ENCODE data around the gene JAML. TPM values are rescaled to one million over a fixed set of nuclear protein-coding genes. Genes with fewer than 3 reads are reported as not detected.

Gene JAML
- polyA plus RNA-seq, 1 donor (not counting 4 experiments of a cell fraction or from before 2014, with no cell fraction given) = 0.01 TPM

- no peak overlapping the region for H3K4me3 ChIP-seq (ENCODE audit: control insufficient read depth in 2 of 3, extremely low read depth in 1 of 3, insufficient read depth in 2 of 3, low read depth in 1 of 3, low read length in 3 of 3)
Measured at GRCh38 chr11:118258410-118258809, 33.6 kb upstream of the JAML start.

GRCh38 chr11:118252688-118253087, 27.9 kb upstream of the JAML start:
- dilution Hi-C loops (cut with MboI; ENCODE audit: extremely low pct_ligation_motif_present, low sequenced_read_pairs) = no loop called here
- Histone ChIP-seq H3K9me1 (ENCODE audit: control insufficient read depth, extremely low read depth, insufficient read depth, low read length) (no peaks in the 10 kb centered on the region), H3K4me2 (ENCODE audit: control insufficient read depth, extremely low read depth, insufficient read depth, low read depth, low read length) (peak overlapping the region; percentile 84), H3K9ac (ENCODE audit: control insufficient read depth, extremely low read depth, insufficient read depth, low read length) (peak overlapping the region; percentile 98), H3K79me2 (ENCODE audit: control insufficient read depth, insufficient read depth, low read length) (peaks cover 9% of the 10 kb centered on the region), H3K27me3 (ENCODE audit: control insufficient read depth, extremely low read depth, insufficient read depth, low read length) (no peaks in the 10 kb centered on the region), H4K20me1 (ENCODE audit: control insufficient read depth, extremely low read depth, insufficient read depth, low read length) (no peaks in the 10 kb centered on the region), H3K36me3 (ENCODE audit: control insufficient read depth in 2 of 2, extremely low read depth in 1 of 2, insufficient read depth in 2 of 2, low read length in 2 of 2) (peaks cover 4 to 15% of the 10 kb centered on the region in 2 experiments), H2AFZ (ENCODE audit: control insufficient read depth, low read length) (peak overlapping the region; percentile 61), H3K27ac (ENCODE audit: control insufficient read depth, insufficient read depth, low read length) (peak overlapping the region; percentile 99), H3K9me3 (ENCODE audit: control insufficient read depth, low read depth, low read length) (no peaks in the 10 kb centered on the region), H3K4me1 (ENCODE audit: control insufficient read depth, extremely low read depth, insufficient read depth, low read length) (peaks cover 11% of the 10 kb centered on the region), H3K4me3 (ENCODE audit: control insufficient read depth in 2 of 3, extremely low read depth in 1 of 3, insufficient read depth in 2 of 3, low read depth in 1 of 3, low read length in 3 of 3) (peak overlapping the region in 2 of 3 experiments; percentile 97)
- TF ChIP-seq CTCF (optimal IDR thresholded peaks at IDR 0.05 in 1 of 3, IDR thresholded peaks at IDR 0.05 in 1 of 3, conservative IDR thresholded peaks at IDR 0.05 in 1 of 3; ENCODE audit: extremely low read depth in 1 of 3, insufficient read depth in 2 of 3, low read length in 3 of 3) (no peak), EZH2 (IDR thresholded peaks at IDR 0.05; ENCODE audit: low read length) (no peak)
- no peak for DNase-seq (ENCODE audit: low read depth, low spot score)
- no peak for FAIRE-seq

More at GRCh38 chr11:118258410-118258809, 33.6 kb upstream of the JAML start:
- H2AFZ ChIP-seq (ENCODE audit: control insufficient read depth, low read length) = no peak overlapping the region
- H3K9ac ChIP-seq (ENCODE audit: control insufficient read depth, extremely low read depth, insufficient read depth, low read length) = no peak overlapping the region
- peaks cover 28% of the 10 kb centered on the region for H3K79me2 ChIP-seq (ENCODE audit: control insufficient read depth, insufficient read depth, low read length)
- H3K4me2 ChIP-seq (ENCODE audit: control insufficient read depth, extremely low read depth, insufficient read depth, low read depth, low read length) = no peak overlapping the region
- H4K20me1 ChIP-seq (ENCODE audit: control insufficient read depth, extremely low read depth, insufficient read depth, low read length) = no peaks in the 10 kb centered on the region
- dilution Hi-C loops (cut with MboI; ENCODE audit: extremely low pct_ligation_motif_present, low sequenced_read_pairs) = no loop called here
- TF ChIP-seq EZH2 (IDR thresholded peaks at IDR 0.05; ENCODE audit: low read length) = no peak
- peak; percentile 23 to 53 (median 34) for TF ChIP-seq CTCF (optimal IDR thresholded peaks at IDR 0.05 in 1 of 3, IDR thresholded peaks at IDR 0.05 in 1 of 3, conservative IDR thresholded peaks at IDR 0.05 in 1 of 3; ENCODE audit: extremely low read depth in 1 of 3, insufficient read depth in 2 of 3, low read length in 3 of 3)
- H3K36me3 ChIP-seq (ENCODE audit: control insufficient read depth in 2 of 2, extremely low read depth in 1 of 2, insufficient read depth in 2 of 2, low read length in 2 of 2) = peaks cover 31 to 59% of the 10 kb centered on the region in 2 experiments
- no peaks in the 10 kb centered on the region for H3K27me3 ChIP-seq (ENCODE audit: control insufficient read depth, extremely low read depth, insufficient read depth, low read length)
- FAIRE-seq (peak; percentile 69), DNase-seq (ENCODE audit: low read depth, low spot score) (no peak)
- no peaks in the 10 kb centered on the region for H3K9me1 ChIP-seq (ENCODE audit: control insufficient read depth, extremely low read depth, insufficient read depth, low read length)
- peaks cover 27% of the 10 kb centered on the region for H3K4me1 ChIP-seq (ENCODE audit: control insufficient read depth, extremely low read depth, insufficient read depth, low read length)
- H3K27ac ChIP-seq (ENCODE audit: control insufficient read depth, insufficient read depth, low read length) = no peak overlapping the region
- H3K9me3 ChIP-seq (ENCODE audit: control insufficient read depth, low read depth, low read length) = no peaks in the 10 kb centered on the region
